NCI-H2227 treated with DMSO at 0.1 percent for 48 hours (cell line): ENCODE results near the gene SCN3A.
A peak's percentile ranks its signal among the peaks of the same experiment; 100 is the strongest.

ENCODE experiments used
- DNase-seq: peaks from one replicate; lab custom pipeline; 2025; lab: John Stamatoyannopoulos, UW

Gene SCN3A

GRCh38 chr2:165191096-165191728 is 12.6 kb downstream of the SCN3A start:
- peak; percentile 56 for DNase-seq

- no peak for DNase-seq
These were observed 18.2 kb downstream of the SCN3A start for GRCh38 chr2:165185633-165186032.

GRCh38 chr2:165182029-165182428 is 21.8 kb downstream of the SCN3A start:
- no peak for DNase-seq

- no peak for DNase-seq
These were observed 27.1 kb downstream of the SCN3A start for GRCh38 chr2:165176780-165177179.

- no peak for DNase-seq
These were observed 30.6 kb downstream of the SCN3A start for GRCh38 chr2:165173215-165173614.

- DNase-seq: no peak
These were observed 39.6 kb downstream of the SCN3A start for GRCh38 chr2:165164201-165164600.

GRCh38 chr2:165163761-165164160 is 40.1 kb downstream of the SCN3A start:
- DNase-seq: no peak

- DNase-seq: no peak
These were observed 41.4 kb downstream of the SCN3A start for GRCh38 chr2:165162466-165162865.

- no peak for DNase-seq
These were observed 42.3 kb downstream of the SCN3A start for GRCh38 chr2:165161510-165161909.

- no peak for DNase-seq
These were observed 46.7 kb downstream of the SCN3A start for GRCh38 chr2:165157160-165157559.

GRCh38 chr2:165155152-165155551 is 48.7 kb downstream of the SCN3A start:
- no peak for DNase-seq

GRCh38 chr2:165149439-165149838 is 54.4 kb downstream of the SCN3A start:
- no peak for DNase-seq

GRCh38 chr2:165147186-165148045 is 56.4 kb downstream of the SCN3A start:
- no peak for DNase-seq

GRCh38 chr2:165144315-165144714 is 59.5 kb downstream of the SCN3A start:
- DNase-seq: no peak

- DNase-seq: no peak
These were observed 62.1 kb downstream of the SCN3A start for GRCh38 chr2:165141601-165142354.

- no peak for DNase-seq
These were observed 77.6 kb downstream of the SCN3A start for GRCh38 chr2:165126244-165126643.

- DNase-seq: no peak
These were observed 81.3 kb downstream of the SCN3A start for GRCh38 chr2:165122521-165122920.

GRCh38 chr2:165120740-165121467 is 82.9 kb downstream of the SCN3A start:
- DNase-seq: no peak

- DNase-seq: no peak
These were observed 88.6 kb downstream of the SCN3A start for GRCh38 chr2:165115258-165115657.

- DNase-seq: no peak
These were observed 89.4 kb downstream of the SCN3A start for GRCh38 chr2:165114346-165114939.

GRCh38 chr2:165113414-165113813 is 90.4 kb downstream of the SCN3A start:
- DNase-seq: no peak

- no peak for DNase-seq
These were observed 91.1 kb downstream of the SCN3A start for GRCh38 chr2:165112789-165113188.
